Liver (tissue), 9 donors: ENCODE data around the gene ARGLU1. TPM values are rescaled to one million over a fixed set of nuclear protein-coding genes. Genes with fewer than 3 reads are reported as not detected.

ENCODE experiments used
- DNase-seq: peaks from one replicate; pipeline ENCODE4 v3.0.0-alpha.2; 2017; ENCODE audit warnings: low spot score
- H3K27ac ChIP-seq, 2 donors: one replicate each; pipeline ENCODE4 v1.7.0; 2013; ENCODE audit warnings: inconsistent platforms in 2 of 2, low read length in 2 of 2, control low read depth in 1 of 2, low read depth in 1 of 2, mild to moderate bottlenecking in 1 of 2
- H3K27me3 ChIP-seq, 4 donors: one replicate each; pipeline versions ENCODE4 v1.6.1 to v1.7.0; 2013; ENCODE audit warnings: low read length in 3 of 4, inconsistent platforms in 1 of 4, mild to moderate bottlenecking in 1 of 4, moderate library complexity in 1 of 4; ENCODE audit not compliant: control insufficient read depth in 4 of 4, insufficient read depth in 4 of 4
- H3K36me3 ChIP-seq, 4 donors: one replicate each; pipeline versions ENCODE4 v1.6.1 to v1.7.0; 2013; ENCODE audit warnings: low read length in 3 of 4, mild to moderate bottlenecking in 3 of 4, low read depth in 1 of 4, moderate library complexity in 1 of 4; ENCODE audit not compliant: control insufficient read depth in 4 of 4, insufficient read depth in 3 of 4
- H3K4me1 ChIP-seq, 4 donors: one replicate each; pipeline versions ENCODE4 v1.6.1 to v1.7.0; 2013; ENCODE audit warnings: low read length in 3 of 4, mild to moderate bottlenecking in 3 of 4, moderate library complexity in 1 of 4; ENCODE audit not compliant: control insufficient read depth in 4 of 4, insufficient read depth in 4 of 4
- H3K4me3 ChIP-seq, 3 donors: one replicate each; pipeline versions ENCODE4 v1.6.1 to v1.7.0; 2013; ENCODE audit warnings: low read length in 3 of 3, control low read depth in 1 of 3, low read depth in 1 of 3, mild to moderate bottlenecking in 1 of 3
- H3K9ac ChIP-seq, 2 donors: one replicate each; pipeline ENCODE4 v1.7.0; 2013; ENCODE audit warnings: low read length in 2 of 2, mild to moderate bottlenecking in 2 of 2, moderate library complexity in 2 of 2, control low read depth in 1 of 2, low read depth in 1 of 2
- H3K9me3 ChIP-seq, 4 donors: one replicate each; pipeline versions ENCODE4 v1.6.1 to v1.7.0; 2013; ENCODE audit warnings: low read length in 3 of 4; ENCODE audit not compliant: control insufficient read depth in 4 of 4
- ATF3 ChIP-seq: IDR thresholded peaks from 2 replicates; pipeline ENCODE4 v1.6.1; 2016; ENCODE audit warnings: antibody characterized with exemption
- CTCF ChIP-seq: fragments of 150-350 bp; IDR thresholded peaks from 2 replicates; pipeline ENCODE4 v1.5.1; 2017; ENCODE audit warnings: improper control_type of control experiment, low read depth, low read length; ENCODE audit not compliant: missing input control
- EGR1 ChIP-seq, 2 donors: IDR thresholded peaks; 2 replicates each; pipeline ENCODE4 v1.6.1; 2016 to 2018; ENCODE audit warnings: antibody characterized with exemption in 2 of 2, low read depth in 2 of 2
- FOXA1 ChIP-seq: IDR thresholded peaks from 2 replicates; pipeline ENCODE4 v1.6.1; 2016; ENCODE audit warnings: antibody characterized with exemption
- FOXA2 ChIP-seq: IDR thresholded peaks from 2 replicates; pipeline ENCODE4 v1.6.1; 2016; ENCODE audit warnings: antibody characterized with exemption
- GABPA ChIP-seq, 2 donors: IDR thresholded peaks in 1 of 2; conservative IDR thresholded peaks in 1 of 2; 2 replicates each; pipeline ENCODE4 v1.6.1; 2016; ENCODE audit warnings: antibody characterized with exemption in 2 of 2, mild to moderate bottlenecking in 1 of 2, moderate library complexity in 1 of 2
- HNF4A ChIP-seq, 2 donors: conservative IDR thresholded peaks; 2 replicates each; pipeline ENCODE4 v1.6.1; 2016; ENCODE audit warnings: antibody characterized with exemption in 2 of 2, mild to moderate bottlenecking in 2 of 2
- HNF4G ChIP-seq: IDR thresholded peaks from 2 replicates; pipeline ENCODE4 v1.6.1; 2016; ENCODE audit warnings: antibody characterized with exemption
- JUND ChIP-seq, 2 donors: IDR thresholded peaks; 2 replicates each; pipeline ENCODE4 v1.6.1; 2016; ENCODE audit warnings: antibody characterized with exemption in 2 of 2
- MAX ChIP-seq: IDR thresholded peaks from 2 replicates; pipeline ENCODE4 v1.6.1; 2016; ENCODE audit warnings: antibody characterized with exemption
- NR2F2 ChIP-seq: IDR thresholded peaks from 2 replicates; pipeline ENCODE4 v1.6.1; 2016; ENCODE audit warnings: antibody characterized with exemption
- RAD21 ChIP-seq, 2 donors: IDR thresholded peaks; 2 replicates each; pipeline ENCODE4 v1.6.1; 2016; ENCODE audit warnings: antibody characterized with exemption in 2 of 2, mild to moderate bottlenecking in 2 of 2
- REST ChIP-seq: IDR thresholded peaks from 2 replicates; pipeline ENCODE4 v1.6.1; 2016; ENCODE audit warnings: antibody characterized with exemption, mild to moderate bottlenecking
- RXRA ChIP-seq, 2 donors: IDR thresholded peaks; 2 replicates each; pipeline ENCODE4 v1.6.1; 2017 to 2018; ENCODE audit warnings: antibody characterized with exemption in 2 of 2, mild to moderate bottlenecking in 1 of 2
- SP1 ChIP-seq: IDR thresholded peaks from 2 replicates; pipeline ENCODE4 v1.6.1; 2018; ENCODE audit warnings: antibody characterized with exemption, mild to moderate bottlenecking
- TAF1 ChIP-seq: conservative IDR thresholded peaks from 2 replicates; pipeline ENCODE4 v1.6.1; 2016; ENCODE audit warnings: antibody characterized with exemption, mild to moderate bottlenecking
- YY1 ChIP-seq: IDR thresholded peaks from 2 replicates; pipeline ENCODE4 v1.6.1; 2016; ENCODE audit warnings: antibody characterized with exemption, mild to moderate bottlenecking
- ZBTB33 ChIP-seq: IDR thresholded peaks from 2 replicates; pipeline ENCODE4 v1.6.1; 2016; ENCODE audit warnings: antibody characterized with exemption
- WGBS: extraction: QIAGEN DNeasy Blood & Tissue Kit; methylation state at CpG from one replicate; pipeline ENCODE4 v1.1.7; 2013; 5-methylcytosine and 5-hydroxymethylcytosine counted together
- polyA plus RNA-seq, 2 donors: library from polyadenylated mRNA; stranded (reverse) in 1 of 2; unstranded in 1 of 2; fragments of 200-250 nt in 1 of 2; fragments of >200 nt in 1 of 2; fragmentation: Nextera tagmentation in 1 of 2; extraction: Ambion mirVana in 1 of 2; gene quantifications; one replicate each; pipeline versions ENCODE4 v1.2.1 to v1.2.3, GENCODE V29; 2013 to 2015
- total RNA-seq, 2 donors: library from RNA; depleted of rRNA; stranded (reverse); fragments of >200 nt; gene quantifications; one replicate each; pipeline ENCODE4 v1.2.3, GENCODE V29; 2014
- donor health status: healthy.
- donor health status: healthy.
- donor health status: healthy.
- donor health status: healthy.
- donor health status: healthy.

The ARGLU1 gene
- total and polyA plus RNA-seq, 4 donors, result 16.7 to 50.8 (median 30.1) TPM

DNA sequence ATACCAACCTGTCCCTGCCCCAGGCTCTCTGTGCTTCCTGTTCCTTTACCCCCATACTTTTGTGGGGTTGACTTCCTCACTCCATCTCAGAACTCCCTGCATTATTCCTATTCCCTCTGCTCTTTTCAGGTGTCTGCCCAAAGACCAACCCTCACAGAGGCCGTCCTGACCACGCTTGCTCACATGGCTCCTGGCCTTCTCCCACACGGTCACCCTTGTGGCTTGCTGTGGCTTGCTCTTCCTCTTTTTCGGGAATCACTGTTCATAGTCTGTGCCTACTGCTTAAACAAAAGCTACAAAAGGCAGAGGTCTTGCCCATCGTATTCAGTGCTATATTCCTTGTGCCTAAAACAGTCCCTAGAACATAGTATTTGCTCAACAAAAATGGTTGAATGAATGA lies 25.2 kb upstream of the ARGLU1 start:
- H3K4me3 ChIP-seq, result no peak overlapping the region
- no peaks in the 10 kb centered on the region for H3K9me3 ChIP-seq
- TF ChIP-seq TAF1 (no peak), SP1 (no peak), CTCF (no peak), FOXA2 (no peak), HNF4G (no peak), JUND (IDR thresholded peaks at IDR 0.05) (no peak), FOXA1 (no peak)
- 81% methylated on average over 5 of the region's 5 CpGs for WGBS
- H3K4me1 ChIP-seq, result no peaks in the 10 kb centered on the region
- no peaks in the 10 kb centered on the region for H3K27me3 ChIP-seq
- H3K9ac ChIP-seq, result no peak overlapping the region
- no peaks in the 10 kb centered on the region for H3K36me3 ChIP-seq
- H3K27ac ChIP-seq, result no peak overlapping the region
- DNase-seq, result no peak

- Histone ChIP-seq H3K4me1 (no peaks in the 10 kb centered on the region), H3K36me3 (no peaks in the 10 kb centered on the region), H3K27ac (no peak overlapping the region), H3K4me3 (no peak overlapping the region), H3K27me3 (no peaks in the 10 kb centered on the region), H3K9ac (no peak overlapping the region), H3K9me3 (no peaks in the 10 kb centered on the region)
- TF ChIP-seq TAF1 (no peak), HNF4A (conservative IDR thresholded peaks at IDR 0.05) (no peak), EGR1 (IDR thresholded peaks at IDR 0.05; ENCODE audit: low read depth in 2 of 2) (no peak), GABPA (IDR thresholded peaks at IDR 0.05 in 1 of 2, conservative IDR thresholded peaks at IDR 0.05 in 1 of 2) (no peak), REST (no peak), SP1 (no peak), JUND (IDR thresholded peaks at IDR 0.05) (no peak), YY1 (no peak), RAD21 (IDR thresholded peaks at IDR 0.05) (no peak), MAX (no peak), HNF4G (no peak), FOXA2 (no peak), CTCF (no peak), RXRA (IDR thresholded peaks at IDR 0.05) (no peak), FOXA1 (no peak), NR2F2 (no peak), ZBTB33 (no peak), ATF3 (no peak)
- no peak for DNase-seq
- WGBS, result 52% methylated on average over 2 of the region's 2 CpGs
Measured at GRCh38 chr13:106591299-106591698, 23.4 kb upstream of the ARGLU1 start.
